Measurements from ENCODE around the gene FBXL7.

The FBXL7 gene

DNA sequence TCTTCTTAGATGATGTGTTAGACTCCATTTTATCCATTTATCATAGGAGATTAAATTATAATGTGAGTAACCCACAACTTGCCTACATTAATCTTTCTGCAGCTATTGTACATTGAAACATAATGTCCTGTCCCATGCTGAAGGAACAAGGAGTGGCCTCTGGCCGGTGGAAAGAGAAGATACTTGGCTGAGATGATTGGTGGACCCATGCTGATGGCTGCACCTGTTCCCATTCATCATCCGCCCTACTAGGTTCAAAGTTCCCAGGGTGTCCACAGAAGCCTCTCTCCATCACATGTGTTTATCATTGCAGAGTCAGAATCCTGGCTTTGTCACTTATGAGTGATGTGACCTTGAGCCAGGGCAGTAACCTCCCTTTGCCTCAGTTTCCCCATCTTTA, 24.7 kb downstream of the FBXL7 start:
- Histone ChIP-seq H3K27me3 (ENCODE audit: control insufficient read depth, insufficient read depth, low read length) (no peaks in the 10 kb centered on the region), H3K27ac (ENCODE audit: low read length) (no peak overlapping the region), H3K4me3 (ENCODE audit: low read length) (no peak overlapping the region), H3K4me1 (ENCODE audit: control insufficient read depth, low read depth, low read length) (peaks cover 6% of the 10 kb centered on the region), H3K9me3 (ENCODE audit: control insufficient read depth, low read depth, low read length) (no peaks in the 10 kb centered on the region), H3K9ac (ENCODE audit: low read length) (no peak overlapping the region), H3K36me3 (ENCODE audit: control insufficient read depth, low read depth, low read length) (no peaks in the 10 kb centered on the region)

DNA sequence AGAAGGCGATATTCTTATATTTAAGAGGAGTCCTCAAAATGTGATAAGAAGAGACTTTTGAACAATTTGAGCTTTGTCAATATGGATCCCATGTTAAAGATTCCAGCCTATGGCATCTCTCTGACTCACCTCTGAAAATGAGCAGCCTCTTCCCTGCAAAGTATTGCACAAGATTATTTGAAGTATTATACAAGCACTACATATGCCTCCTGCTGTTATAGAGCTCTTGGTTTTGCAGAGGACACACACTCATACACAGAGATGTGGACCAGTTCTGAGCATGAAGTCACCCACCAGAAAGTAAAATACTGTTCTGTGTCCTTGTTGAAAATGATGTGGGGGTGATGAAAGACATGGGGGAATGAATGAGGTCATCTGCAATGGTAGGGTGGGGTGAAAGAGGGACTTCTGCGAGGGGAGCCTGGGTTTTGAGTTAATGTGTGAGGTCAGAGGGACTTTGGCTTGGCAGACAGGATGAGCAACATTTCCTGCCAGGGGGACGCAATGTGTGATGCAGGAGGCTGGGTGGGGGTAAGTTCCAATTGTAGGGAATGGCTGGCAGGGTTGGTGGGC, 25.8 kb downstream of the FBXL7 start:
- no peaks in the 10 kb centered on the region for H3K27me3 ChIP-seq (ENCODE audit: control insufficient read depth, insufficient read depth, low read length)
- no peaks in the 10 kb centered on the region for H3K36me3 ChIP-seq (ENCODE audit: control insufficient read depth, low read depth, low read length)
- H3K27ac ChIP-seq (ENCODE audit: low read length) = no peak overlapping the region
- H3K9ac ChIP-seq (ENCODE audit: low read length) = no peak overlapping the region
- no peaks in the 10 kb centered on the region for H3K9me3 ChIP-seq (ENCODE audit: control insufficient read depth, low read depth, low read length)
- no peak overlapping the region for H3K4me3 ChIP-seq (ENCODE audit: low read length)
- peaks cover 6% of the 10 kb centered on the region for H3K4me1 ChIP-seq (ENCODE audit: control insufficient read depth, low read depth, low read length)

DNA sequence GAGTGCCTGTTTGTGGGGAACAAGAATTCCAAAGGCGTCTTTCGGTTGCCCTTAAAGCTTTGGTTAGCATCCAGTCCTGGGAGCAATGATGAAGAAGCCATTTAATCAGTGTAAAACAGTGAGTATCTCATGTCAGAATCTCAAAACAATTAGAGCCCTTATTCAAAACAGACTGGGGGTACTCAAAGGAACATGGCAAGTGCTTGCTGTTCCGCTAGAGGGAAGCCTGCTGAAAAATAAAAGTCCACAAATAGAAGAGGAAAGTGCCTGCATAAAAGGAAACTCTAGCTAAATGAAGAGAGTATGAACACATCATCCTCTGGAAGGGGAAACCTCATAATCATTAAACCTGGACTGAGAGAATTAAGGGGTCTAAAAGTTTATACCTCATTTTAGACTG, 26.4 kb downstream of the FBXL7 start:
- Histone ChIP-seq H3K27ac (ENCODE audit: low read length) (no peak overlapping the region), H3K4me1 (ENCODE audit: control insufficient read depth, low read depth, low read length) (peaks cover 6% of the 10 kb centered on the region), H3K9me3 (ENCODE audit: control insufficient read depth, low read depth, low read length) (no peaks in the 10 kb centered on the region), H3K36me3 (ENCODE audit: control insufficient read depth, low read depth, low read length) (no peaks in the 10 kb centered on the region), H3K27me3 (ENCODE audit: control insufficient read depth, insufficient read depth, low read length) (no peaks in the 10 kb centered on the region), H3K9ac (ENCODE audit: low read length) (no peak overlapping the region), H3K4me3 (ENCODE audit: low read length) (no peak overlapping the region)

DNA sequence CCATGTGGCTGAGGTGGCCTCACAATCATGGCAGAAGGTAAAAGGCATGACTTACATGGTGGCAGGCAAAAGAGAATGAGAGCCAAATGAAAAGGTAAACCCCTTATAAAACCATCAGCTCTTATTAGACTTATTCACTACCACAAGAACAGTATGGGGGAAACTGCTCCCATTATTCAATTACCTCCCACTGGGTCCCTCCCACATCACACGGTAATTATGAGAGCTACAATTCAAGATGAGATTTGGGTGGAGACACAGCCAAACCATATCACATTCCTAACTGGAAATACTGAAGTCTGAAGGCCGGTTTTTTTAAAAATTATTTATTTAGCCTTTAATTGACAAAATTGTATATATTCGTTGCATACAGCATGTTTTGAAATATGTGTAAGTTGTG, 28.5 kb downstream of the FBXL7 start:
- Histone ChIP-seq H3K36me3 (ENCODE audit: control insufficient read depth, low read depth, low read length) (no peaks in the 10 kb centered on the region), H3K9me3 (ENCODE audit: control insufficient read depth, low read depth, low read length) (no peaks in the 10 kb centered on the region), H3K27ac (ENCODE audit: low read length) (no peak overlapping the region), H3K4me1 (ENCODE audit: control insufficient read depth, low read depth, low read length) (no peaks in the 10 kb centered on the region), H3K4me3 (ENCODE audit: low read length) (no peak overlapping the region), H3K27me3 (ENCODE audit: control insufficient read depth, insufficient read depth, low read length) (no peaks in the 10 kb centered on the region), H3K9ac (ENCODE audit: low read length) (no peak overlapping the region)

DNA sequence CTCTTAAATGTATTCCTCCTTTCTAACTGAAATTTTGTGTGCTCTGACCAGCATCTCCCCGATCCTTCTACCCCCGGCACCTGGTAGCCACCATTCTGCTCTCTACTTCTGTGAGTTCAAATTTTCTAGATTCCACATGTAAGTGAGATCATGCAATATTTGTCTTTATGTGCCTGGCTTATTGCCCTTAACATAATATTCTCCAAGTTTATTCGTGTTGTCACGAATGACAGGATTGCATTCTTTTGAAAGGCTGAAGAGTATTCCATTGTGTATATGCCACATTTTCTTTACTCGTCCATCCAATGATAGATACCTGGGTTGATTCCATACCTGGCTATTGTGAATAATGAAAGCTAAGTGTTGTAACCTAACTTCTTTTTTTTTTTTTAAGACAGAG, 29.0 kb downstream of the FBXL7 start:
- H3K4me1 ChIP-seq (ENCODE audit: control insufficient read depth, low read depth, low read length) = no peaks in the 10 kb centered on the region
- H3K4me3 ChIP-seq (ENCODE audit: low read length) = no peak overlapping the region
- H3K9me3 ChIP-seq (ENCODE audit: control insufficient read depth, low read depth, low read length) = no peaks in the 10 kb centered on the region
- no peak overlapping the region for H3K9ac ChIP-seq (ENCODE audit: low read length)
- H3K27me3 ChIP-seq (ENCODE audit: control insufficient read depth, insufficient read depth, low read length) = no peaks in the 10 kb centered on the region
- H3K36me3 ChIP-seq (ENCODE audit: control insufficient read depth, low read depth, low read length) = no peaks in the 10 kb centered on the region
- H3K27ac ChIP-seq (ENCODE audit: low read length) = no peak overlapping the region

DNA sequence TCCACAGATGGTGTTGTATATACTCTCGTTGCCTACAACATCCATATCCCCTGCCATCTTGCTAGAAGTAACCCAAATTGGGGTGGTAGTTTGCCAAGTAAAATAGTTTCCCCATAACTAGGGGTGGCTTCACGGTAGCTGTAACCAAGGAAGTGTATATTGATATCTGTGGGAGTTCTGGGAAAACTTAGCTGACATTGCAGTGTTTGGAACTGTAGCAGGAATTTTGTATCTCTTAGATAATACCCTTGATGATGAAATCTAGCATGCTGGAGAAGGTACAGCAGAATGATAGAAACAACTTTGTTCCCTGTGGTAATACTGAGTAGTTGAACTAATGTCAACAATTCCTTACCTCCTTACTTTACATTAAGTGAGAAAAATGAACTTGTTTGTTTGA, 29.8 kb downstream of the FBXL7 start:
- Histone ChIP-seq H3K27me3 (ENCODE audit: control insufficient read depth, insufficient read depth, low read length) (no peaks in the 10 kb centered on the region), H3K4me3 (ENCODE audit: low read length) (no peak overlapping the region), H3K9me3 (ENCODE audit: control insufficient read depth, low read depth, low read length) (no peaks in the 10 kb centered on the region), H3K4me1 (ENCODE audit: control insufficient read depth, low read depth, low read length) (no peaks in the 10 kb centered on the region), H3K9ac (ENCODE audit: low read length) (no peak overlapping the region), H3K36me3 (ENCODE audit: control insufficient read depth, low read depth, low read length) (no peaks in the 10 kb centered on the region), H3K27ac (ENCODE audit: low read length) (no peak overlapping the region)

DNA sequence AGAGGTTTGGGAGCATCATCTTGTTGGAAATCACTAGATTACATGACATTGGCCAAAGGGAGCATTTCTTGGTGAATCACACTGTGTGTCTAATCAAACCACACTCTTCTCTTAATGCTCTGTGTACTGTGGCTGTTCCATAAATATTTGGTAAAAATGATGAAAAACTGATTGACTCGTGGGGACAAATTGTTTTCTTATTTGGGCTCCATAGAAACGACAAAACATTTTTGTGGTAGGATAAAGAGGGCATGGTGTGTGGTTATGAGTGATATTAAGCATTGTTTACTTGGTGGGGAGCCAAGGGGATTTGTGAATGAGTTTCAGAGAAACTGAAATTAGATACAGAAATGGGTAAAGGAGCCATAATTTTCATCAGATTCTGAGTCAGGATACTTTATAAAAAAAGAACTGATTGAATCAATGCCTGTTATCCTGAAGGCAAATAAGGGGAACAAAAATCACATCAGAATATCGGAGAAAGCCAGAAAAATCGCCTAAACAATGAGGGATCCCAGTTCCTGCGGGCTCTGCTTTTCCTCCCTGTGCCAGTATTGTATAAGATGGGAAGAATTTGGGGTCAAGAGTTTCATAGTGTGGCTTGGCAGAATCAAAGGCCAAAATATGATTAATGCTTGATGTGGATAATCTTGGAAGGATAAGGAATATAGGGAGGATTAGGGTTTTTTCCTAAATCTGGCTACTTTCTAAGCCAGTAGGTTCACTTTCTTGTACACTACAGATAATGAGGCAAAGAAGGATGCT, 33.3 kb downstream of the FBXL7 start:
- no peaks in the 10 kb centered on the region for H3K36me3 ChIP-seq (ENCODE audit: control insufficient read depth, low read depth, low read length)
- no peaks in the 10 kb centered on the region for H3K27me3 ChIP-seq (ENCODE audit: control insufficient read depth, insufficient read depth, low read length)
- H3K9me3 ChIP-seq (ENCODE audit: control insufficient read depth, low read depth, low read length) = no peaks in the 10 kb centered on the region
- peaks cover 4% of the 10 kb centered on the region for H3K4me1 ChIP-seq (ENCODE audit: control insufficient read depth, low read depth, low read length)
- no peak overlapping the region for H3K9ac ChIP-seq (ENCODE audit: low read length)
- no peak overlapping the region for H3K4me3 ChIP-seq (ENCODE audit: low read length)
- H3K27ac ChIP-seq (ENCODE audit: low read length) = no peak overlapping the region

DNA sequence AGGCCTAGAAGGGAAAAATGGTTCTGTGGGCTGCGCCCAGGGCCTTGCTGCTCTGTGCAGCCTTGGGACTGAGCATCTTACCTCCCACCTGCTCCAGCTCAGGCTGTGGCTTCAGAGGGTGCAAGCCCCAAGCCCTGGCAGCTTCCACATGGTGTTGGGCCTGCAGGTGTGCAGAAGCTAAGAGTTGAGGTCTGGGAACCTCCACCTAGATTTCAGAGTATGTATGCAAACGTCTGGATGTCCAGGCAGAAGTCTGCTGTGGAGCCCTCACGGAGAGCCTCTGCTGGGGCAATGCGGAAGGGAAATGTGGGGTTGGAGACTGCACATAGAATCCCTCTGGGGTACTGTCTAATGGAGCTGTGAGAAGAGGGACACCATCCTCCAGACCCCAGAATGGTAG, 36.0 kb downstream of the FBXL7 start:
- Histone ChIP-seq H3K9me3 (ENCODE audit: control insufficient read depth, low read depth, low read length) (no peaks in the 10 kb centered on the region), H3K4me1 (ENCODE audit: control insufficient read depth, low read depth, low read length) (peaks cover 23% of the 10 kb centered on the region), H3K27ac (ENCODE audit: low read length) (no peak overlapping the region), H3K4me3 (ENCODE audit: low read length) (no peak overlapping the region), H3K9ac (ENCODE audit: low read length) (no peak overlapping the region), H3K36me3 (ENCODE audit: control insufficient read depth, low read depth, low read length) (no peaks in the 10 kb centered on the region), H3K27me3 (ENCODE audit: control insufficient read depth, insufficient read depth, low read length) (no peaks in the 10 kb centered on the region)

DNA sequence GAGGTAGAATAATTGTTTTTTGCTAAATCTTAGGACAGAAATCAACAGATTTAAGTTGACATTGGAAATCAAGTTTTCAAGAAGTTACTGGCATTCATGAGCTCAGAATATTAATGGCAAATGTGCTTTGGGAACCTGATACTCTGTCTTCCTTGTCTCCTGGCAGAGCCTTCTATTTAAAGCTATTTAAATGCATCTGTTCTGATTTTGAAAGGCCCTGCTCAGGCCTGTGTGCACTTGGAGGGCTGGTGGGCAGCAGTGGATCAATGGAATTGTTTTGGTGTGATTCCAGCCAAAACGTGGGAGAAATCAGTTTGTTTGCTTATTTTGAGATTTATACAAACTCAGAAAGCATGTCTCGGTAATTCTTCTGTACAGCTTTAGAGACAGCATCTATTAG, 38.5 kb downstream of the FBXL7 start:
- Histone ChIP-seq H3K9me3 (ENCODE audit: control insufficient read depth, low read depth, low read length) (no peaks in the 10 kb centered on the region), H3K4me3 (ENCODE audit: low read length) (peak overlapping the region; percentile 1), H3K4me1 (ENCODE audit: control insufficient read depth, low read depth, low read length) (peaks cover 25% of the 10 kb centered on the region), H3K27me3 (ENCODE audit: control insufficient read depth, insufficient read depth, low read length) (no peaks in the 10 kb centered on the region), H3K27ac (ENCODE audit: low read length) (no peak overlapping the region), H3K9ac (ENCODE audit: low read length) (no peak overlapping the region), H3K36me3 (ENCODE audit: control insufficient read depth, low read depth, low read length) (no peaks in the 10 kb centered on the region)

DNA sequence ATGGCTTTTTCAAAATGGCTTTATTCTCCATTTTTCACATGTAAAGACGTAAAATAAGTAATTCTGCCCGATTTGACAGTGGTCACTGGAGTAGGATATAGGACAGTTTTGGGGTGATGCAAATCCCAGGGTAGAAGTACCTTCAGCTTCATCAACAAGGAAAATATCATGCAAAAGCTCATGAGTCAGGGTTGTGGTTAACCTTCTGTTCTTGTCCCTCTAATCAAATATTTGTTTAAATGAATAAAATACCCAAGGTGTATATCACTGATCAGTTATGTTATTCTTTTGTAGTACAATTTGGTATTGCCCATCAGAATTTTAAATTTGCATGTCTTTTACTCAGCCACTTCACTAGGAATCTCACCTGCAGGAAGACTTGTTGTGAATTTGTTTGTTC, 40.0 kb downstream of the FBXL7 start:
- Histone ChIP-seq H3K9me3 (ENCODE audit: control insufficient read depth, low read depth, low read length) (no peaks in the 10 kb centered on the region), H3K27ac (ENCODE audit: low read length) (no peak overlapping the region), H3K4me3 (ENCODE audit: low read length) (no peak overlapping the region), H3K36me3 (ENCODE audit: control insufficient read depth, low read depth, low read length) (no peaks in the 10 kb centered on the region), H3K27me3 (ENCODE audit: control insufficient read depth, insufficient read depth, low read length) (no peaks in the 10 kb centered on the region), H3K9ac (ENCODE audit: low read length) (no peak overlapping the region), H3K4me1 (ENCODE audit: control insufficient read depth, low read depth, low read length) (peaks cover 39% of the 10 kb centered on the region)

DNA sequence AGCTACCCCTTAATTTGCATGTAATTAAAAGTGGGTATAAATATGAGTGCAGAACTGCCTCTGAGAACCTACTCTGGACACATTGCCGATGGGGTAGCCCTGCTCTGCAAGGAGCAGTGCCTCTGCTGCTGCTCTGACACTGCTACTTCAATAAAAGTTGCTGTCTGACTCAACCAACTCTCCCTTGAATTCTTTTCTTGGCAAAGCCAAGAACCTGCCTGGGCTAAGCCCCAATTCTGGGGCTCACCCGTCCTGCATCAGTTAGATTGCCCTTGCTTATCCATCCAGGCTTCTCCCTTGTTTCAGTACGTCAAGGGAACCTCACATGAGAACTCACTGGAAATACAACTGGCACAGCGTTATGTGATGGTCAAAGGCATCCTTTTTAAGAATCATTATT, 44.1 kb downstream of the FBXL7 start:
- Histone ChIP-seq H3K4me3 (ENCODE audit: low read length) (no peak overlapping the region), H3K9ac (ENCODE audit: low read length) (no peak overlapping the region), H3K27ac (ENCODE audit: low read length) (no peak overlapping the region), H3K27me3 (ENCODE audit: control insufficient read depth, insufficient read depth, low read length) (no peaks in the 10 kb centered on the region), H3K36me3 (ENCODE audit: control insufficient read depth, low read depth, low read length) (no peaks in the 10 kb centered on the region), H3K4me1 (ENCODE audit: control insufficient read depth, low read depth, low read length) (peaks cover 30% of the 10 kb centered on the region), H3K9me3 (ENCODE audit: control insufficient read depth, low read depth, low read length) (no peaks in the 10 kb centered on the region)

DNA sequence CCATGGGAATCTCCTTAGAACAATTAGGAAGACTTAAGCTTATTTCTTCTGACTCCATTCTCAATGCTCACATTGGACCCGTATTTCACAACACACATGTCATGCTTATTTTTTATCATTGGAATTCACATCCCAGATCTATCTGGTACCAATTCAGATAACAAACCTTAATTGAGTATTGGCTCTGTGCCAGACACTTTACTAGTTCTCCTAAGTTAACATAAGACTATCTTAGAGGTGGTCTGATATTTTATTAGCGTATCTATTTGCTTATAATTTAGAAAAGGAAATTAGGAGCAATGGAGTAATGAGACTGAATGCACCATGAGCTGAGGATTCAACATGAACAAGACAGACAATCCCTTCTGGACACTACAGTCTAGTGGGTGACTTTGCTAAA, 45.1 kb downstream of the FBXL7 start:
- H3K9me3 ChIP-seq (ENCODE audit: control insufficient read depth, low read depth, low read length) = no peaks in the 10 kb centered on the region
- no peak overlapping the region for H3K4me3 ChIP-seq (ENCODE audit: low read length)
- H3K27me3 ChIP-seq (ENCODE audit: control insufficient read depth, insufficient read depth, low read length) = no peaks in the 10 kb centered on the region
- H3K9ac ChIP-seq (ENCODE audit: low read length) = no peak overlapping the region
- no peak overlapping the region for H3K27ac ChIP-seq (ENCODE audit: low read length)
- H3K4me1 ChIP-seq (ENCODE audit: control insufficient read depth, low read depth, low read length) = peaks cover 25% of the 10 kb centered on the region
- H3K36me3 ChIP-seq (ENCODE audit: control insufficient read depth, low read depth, low read length) = no peaks in the 10 kb centered on the region

All from iPS-18a (cell line).